Loucy (cell line): ENCODE results near the gene MAN2B2.

Experiments
- H2AFZ ChIP-seq: fragments of 200-600 bp; sonication (generic); 2 replicates; pipeline ENCODE4 v1.6.0; 2016; ENCODE audit warnings: antibody characterized with exemption, mild to moderate bottlenecking, low read length, moderate library complexity
- H3F3A ChIP-seq: fragments of 200-600 bp; 2 replicates; pipeline ENCODE4 v1.6.0; 2016; ENCODE audit warnings: antibody characterized with exemption, low read depth, mild to moderate bottlenecking
- H3K27me3 ChIP-seq: fragments of 200-600 bp; sonication (generic); 2 replicates; pipeline ENCODE4 v1.6.1; 2014; ENCODE audit warnings: low read length, mild to moderate bottlenecking; ENCODE audit not compliant: insufficient read depth, poor library complexity, severe bottlenecking
- H3K36me3 ChIP-seq: fragments of 200-600 bp; sonication (generic); 2 replicates; pipeline ENCODE4 v1.6.1; 2016; ENCODE audit warnings: low read length; ENCODE audit not compliant: insufficient read depth
- H3K4me1 ChIP-seq: fragments of 200-600 bp; sonication (generic); 2 replicates; pipeline ENCODE4 v1.5.1; 2014; ENCODE audit warnings: low read length, mild to moderate bottlenecking; ENCODE audit not compliant: insufficient read depth, poor library complexity, severe bottlenecking
- H3K4me2 ChIP-seq: fragments of 200-600 bp; sonication (generic); 2 replicates; pipeline ENCODE4 v1.6.0; 2014; ENCODE audit warnings: antibody characterized with exemption, low read length, low read depth, mild to moderate bottlenecking; ENCODE audit not compliant: poor library complexity, severe bottlenecking
- H3K4me3 ChIP-seq: fragments of 200-600 bp; sonication (generic); 2 replicates; pipeline ENCODE4 v1.5.1; 2014; ENCODE audit warnings: low read length, mild to moderate bottlenecking, mixed read lengths; ENCODE audit not compliant: poor library complexity, severe bottlenecking
- H3K79me2 ChIP-seq: fragments of 200-600 bp; sonication (generic); 2 replicates; pipeline ENCODE4 v1.6.1; 2014; ENCODE audit warnings: low read length; ENCODE audit not compliant: insufficient read depth
- H3K9ac ChIP-seq: fragments of 200-600 bp; sonication (generic); 2 replicates; pipeline ENCODE4 v1.6.0; 2014; ENCODE audit warnings: mild to moderate bottlenecking, low read depth, low read length, moderate library complexity; ENCODE audit not compliant: poor library complexity, severe bottlenecking
- H3K9me2 ChIP-seq: fragments of 200-600 bp; sonication (generic); replicated peaks from 2 replicates; pipeline ENCODE4 v1.6.1; 2016; ENCODE audit warnings: low read depth, low read length, mixed read lengths
- H3K9me3 ChIP-seq: fragments of 200-600 bp; sonication (generic); 2 replicates; pipeline ENCODE4 v1.6.1; 2014; ENCODE audit warnings: mild to moderate bottlenecking, antibody characterized with exemption, low read length, low read depth; ENCODE audit not compliant: insufficient read depth
- H4K20me1 ChIP-seq: fragments of 200-600 bp; sonication (generic); 2 replicates; pipeline ENCODE4 v1.6.0; 2014; ENCODE audit warnings: antibody characterized with exemption, low read length, mild to moderate bottlenecking; ENCODE audit not compliant: insufficient read depth, poor library complexity, severe bottlenecking
- CTCF ChIP-seq: fragments of 200-600 bp; sonication (generic); conservative IDR thresholded peaks from 2 replicates; pipeline ENCODE4 v1.5.1; 2014; ENCODE audit warnings: mild to moderate bottlenecking, antibody characterized with exemption, low read length
- EZH2phosphoT487 ChIP-seq: fragments of 200-600 bp; IDR thresholded peaks from 2 replicates; pipeline ENCODE4 v1.6.1; 2018; ENCODE audit warnings: antibody characterized with exemption, mild to moderate bottlenecking, moderate library complexity, borderline replicate concordance

The MAN2B2 gene

GRCh38 chr4:6560416-6561172, 14.4 kb upstream of the MAN2B2 start:
- TF ChIP-seq CTCF: no peak
- no peak for TF ChIP-seq EZH2phosphoT487

GRCh38 chr4:6561173-6561516, 13.8 kb upstream of the MAN2B2 start:
- H3K9ac ChIP-seq: no peak overlapping the region
- no peaks in the 10 kb centered on the region for H3K9me3 ChIP-seq
- H3K4me1 ChIP-seq: peaks cover 5% of the 10 kb centered on the region
- H3K4me3 ChIP-seq: no peak overlapping the region
- H3K9me2 ChIP-seq: no peaks in the 10 kb centered on the region
- H4K20me1 ChIP-seq: no peaks in the 10 kb centered on the region
- H3K4me2 ChIP-seq: no peak overlapping the region
- TF ChIP-seq EZH2phosphoT487 (no peak), CTCF (no peak)
- H3K27me3 ChIP-seq: no peaks in the 10 kb centered on the region
- no peak overlapping the region for H2AFZ ChIP-seq
- no peaks in the 10 kb centered on the region for H3K36me3 ChIP-seq
- H3F3A ChIP-seq: no peaks in the 10 kb centered on the region
- H3K79me2 ChIP-seq: no peaks in the 10 kb centered on the region

More at GRCh38 chr4:6560416-6561172, 14.4 kb upstream of the MAN2B2 start:
- Histone ChIP-seq H3K27me3 (no peaks in the 10 kb centered on the region), H3K9me2 (no peaks in the 10 kb centered on the region), H2AFZ (no peak overlapping the region), H3K36me3 (no peaks in the 10 kb centered on the region), H3F3A (no peaks in the 10 kb centered on the region), H3K4me1 (peaks cover 5% of the 10 kb centered on the region), H3K9ac (no peak overlapping the region), H3K4me2 (no peak overlapping the region), H3K9me3 (no peaks in the 10 kb centered on the region), H3K79me2 (no peaks in the 10 kb centered on the region), H3K4me3 (no peak overlapping the region), H4K20me1 (no peaks in the 10 kb centered on the region)

- no peak overlapping the region for H3K4me3 ChIP-seq
- H3K27me3 ChIP-seq: no peaks in the 10 kb centered on the region
Observed at GRCh38 chr4:6561706-6562371, 13.2 kb upstream of the MAN2B2 start.

More at GRCh38 chr4:6561706-6562371, 13.2 kb upstream of the MAN2B2 start:
- Histone ChIP-seq H3K79me2 (no peaks in the 10 kb centered on the region), H3F3A (no peaks in the 10 kb centered on the region), H4K20me1 (no peaks in the 10 kb centered on the region), H3K9me3 (no peaks in the 10 kb centered on the region), H3K9me2 (no peaks in the 10 kb centered on the region), H3K4me1 (peaks cover 5% of the 10 kb centered on the region), H3K4me2 (no peak overlapping the region), H3K36me3 (no peaks in the 10 kb centered on the region), H3K9ac (no peak overlapping the region), H2AFZ (no peak overlapping the region)
- no peak for TF ChIP-seq EZH2phosphoT487
- no peak for TF ChIP-seq CTCF
